Measurements from ENCODE around the gene SOX30. TPM values are rescaled to one million over a fixed set of nuclear protein-coding genes. Genes with fewer than 3 reads are reported as not detected.

The SOX30 gene
- total RNA-seq, 4 donors from 2014 or later = 0.16 to 0.19 TPM; not detected in 2

GRCh38 chr5:157669701-157670097 lies 17.5 kb upstream of the SOX30 start:
- ATAC-seq = no peak
- H3K9me3 ChIP-seq = no peaks in the 10 kb centered on the region
- H3K27ac ChIP-seq = no peak overlapping the region
- no peak for TF ChIP-seq EP300 (IDR thresholded peaks at IDR 0.05)
- no peak for TF ChIP-seq CTCF (IDR thresholded peaks at IDR 0.05)
- no peak for TF ChIP-seq POLR2AphosphoS5 (IDR thresholded peaks at IDR 0.05)
- TF ChIP-seq POLR2A (IDR thresholded peaks at IDR 0.05) = no peak
- no peak overlapping the region for H3K4me3 ChIP-seq
- peaks cover 0 to 15% (median 5%) of the 10 kb centered on the region in 3 donors for H3K4me1 ChIP-seq
- WGBS, 2 donors (ENCODE audit: low coverage in 1 of 2) = 96 to 100% methylated on average over 1 to 3 of the region's 6 CpGs
- peaks cover 25% of the 10 kb centered on the region for H3K27me3 ChIP-seq
- no peaks in the 10 kb centered on the region for H3K36me3 ChIP-seq

- Histone ChIP-seq H3K9me3 (no peaks in the 10 kb centered on the region), H3K4me3 (no peak overlapping the region), H3K4me1 (peaks cover 0 to 15% (median 5%) of the 10 kb centered on the region in 3 donors), H3K27ac (no peak overlapping the region), H3K27me3 (peaks cover 25% of the 10 kb centered on the region), H3K36me3 (no peaks in the 10 kb centered on the region)
- no peak for ATAC-seq
- WGBS, 2 donors (ENCODE audit: low coverage in 1 of 2) = 57% methylated on average over 1 of the region's 1 CpG; no CpG with 5 or more reads in 1 of the 2 donors
- TF ChIP-seq POLR2AphosphoS5 (IDR thresholded peaks at IDR 0.05) (no peak), CTCF (IDR thresholded peaks at IDR 0.05) (no peak), EP300 (IDR thresholded peaks at IDR 0.05) (no peak), POLR2A (IDR thresholded peaks at IDR 0.05) (no peak)
These were observed 16.1 kb upstream of the SOX30 start for GRCh38 chr5:157668356-157668755.

GRCh38 chr5:157665467-157666070 lies 13.3 kb upstream of the SOX30 start:
- no peaks in the 10 kb centered on the region for H3K9me3 ChIP-seq
- H3K4me3 ChIP-seq = no peak overlapping the region
- no peak for ATAC-seq
- no peak overlapping the region for H3K27ac ChIP-seq
- H3K27me3 ChIP-seq = peaks cover 11% of the 10 kb centered on the region
- TF ChIP-seq CTCF (IDR thresholded peaks at IDR 0.05) (no peak), EP300 (IDR thresholded peaks at IDR 0.05) (no peak), POLR2A (IDR thresholded peaks at IDR 0.05) (no peak), POLR2AphosphoS5 (IDR thresholded peaks at IDR 0.05) (no peak)
- peaks cover 0 to 3% (median 0%) of the 10 kb centered on the region in 3 donors for H3K4me1 ChIP-seq
- WGBS, 2 donors (ENCODE audit: low coverage in 1 of 2) = 86% methylated on average over 2 of the region's 2 CpGs
- no peaks in the 10 kb centered on the region for H3K36me3 ChIP-seq

GRCh38 chr5:157659868-157660660 lies 7.8 kb upstream of the SOX30 start:
- Histone ChIP-seq H3K27me3 (no peaks in the 10 kb centered on the region), H3K4me3 (no peak overlapping the region), H3K36me3 (peaks cover 0 to 7% of the 10 kb centered on the region in 2 donors), H3K27ac (no peak overlapping the region), H3K4me1 (no peaks in the 10 kb centered on the region), H3K9me3 (peaks cover 0 to 7% (median 0%) of the 10 kb centered on the region in 3 donors)
- no peak for TF ChIP-seq POLR2AphosphoS5 (IDR thresholded peaks at IDR 0.05)
- TF ChIP-seq CTCF (IDR thresholded peaks at IDR 0.05) = no peak
- no peak for TF ChIP-seq EP300 (IDR thresholded peaks at IDR 0.05)
- TF ChIP-seq POLR2A (IDR thresholded peaks at IDR 0.05) = no peak
- ATAC-seq = no peak
- WGBS, 2 donors (ENCODE audit: low coverage in 1 of 2) = 72 to 88% methylated on average over 5 to 6 of the region's 8 CpGs

Data from gastroesophageal sphincter (tissue), 4 donors.